Transverse colon (tissue), 4 donors: ENCODE results near the gene GAS7.

Source experiments
- EP300 ChIP-seq: sonication (generic); formaldehyde crosslinking; IDR thresholded peaks from one replicate; pipeline ENCODE4 v1.6.1; 2017; ENCODE audit warnings: antibody characterized with exemption, low read depth
- POLR2A ChIP-seq: fragments of 450-650 bp; IDR thresholded peaks from one replicate; pipeline ENCODE4 v1.6.1; 2016; ENCODE audit warnings: antibody characterized with exemption, mild to moderate bottlenecking, moderate library complexity
- POLR2AphosphoS5 ChIP-seq, 3 donors: sonication (generic); formaldehyde crosslinking; IDR thresholded peaks; one replicate each; pipeline ENCODE4 v1.6.1; 2016; ENCODE audit warnings: antibody characterized with exemption in 3 of 3
- TF ChIP-seq, protein P1 (sequence below), 5 experiments: fragments of 200-600 bp in 3 of 5; fragments of 450-650 bp in 2 of 5; sonication (generic) in 3 of 5; IDR thresholded peaks; 1 replicate in 2 of 5; 2 replicates in 3 of 5; pipeline ENCODE4 v1.5.1; 2016 to 2017; ENCODE audit warnings: antibody characterized with exemption in 5 of 5, inconsistent platforms in 3 of 5, mild to moderate bottlenecking in 2 of 5, moderate library complexity in 1 of 5

DNA sequence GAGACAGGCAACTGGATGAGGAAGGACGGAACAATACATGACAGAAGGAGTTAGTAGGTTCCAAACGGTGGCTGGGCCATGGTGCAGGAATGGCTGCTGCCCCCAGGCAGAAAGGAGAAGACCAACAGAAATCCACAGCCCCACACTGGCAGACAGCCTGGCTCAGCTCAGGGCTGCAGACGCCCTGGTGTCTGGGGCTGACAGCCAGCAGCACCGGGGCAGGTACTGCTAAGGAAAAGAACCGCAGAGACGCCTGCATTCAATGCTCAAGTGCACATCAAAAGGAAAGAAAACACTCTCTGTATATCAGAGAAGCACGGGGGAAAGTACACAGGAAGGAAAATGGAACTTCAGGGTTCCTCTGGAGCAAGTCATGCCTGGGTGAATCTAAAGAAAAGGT, 53.4 kb downstream of the GAS7 start:
- TF ChIP-seq, protein P1, sequence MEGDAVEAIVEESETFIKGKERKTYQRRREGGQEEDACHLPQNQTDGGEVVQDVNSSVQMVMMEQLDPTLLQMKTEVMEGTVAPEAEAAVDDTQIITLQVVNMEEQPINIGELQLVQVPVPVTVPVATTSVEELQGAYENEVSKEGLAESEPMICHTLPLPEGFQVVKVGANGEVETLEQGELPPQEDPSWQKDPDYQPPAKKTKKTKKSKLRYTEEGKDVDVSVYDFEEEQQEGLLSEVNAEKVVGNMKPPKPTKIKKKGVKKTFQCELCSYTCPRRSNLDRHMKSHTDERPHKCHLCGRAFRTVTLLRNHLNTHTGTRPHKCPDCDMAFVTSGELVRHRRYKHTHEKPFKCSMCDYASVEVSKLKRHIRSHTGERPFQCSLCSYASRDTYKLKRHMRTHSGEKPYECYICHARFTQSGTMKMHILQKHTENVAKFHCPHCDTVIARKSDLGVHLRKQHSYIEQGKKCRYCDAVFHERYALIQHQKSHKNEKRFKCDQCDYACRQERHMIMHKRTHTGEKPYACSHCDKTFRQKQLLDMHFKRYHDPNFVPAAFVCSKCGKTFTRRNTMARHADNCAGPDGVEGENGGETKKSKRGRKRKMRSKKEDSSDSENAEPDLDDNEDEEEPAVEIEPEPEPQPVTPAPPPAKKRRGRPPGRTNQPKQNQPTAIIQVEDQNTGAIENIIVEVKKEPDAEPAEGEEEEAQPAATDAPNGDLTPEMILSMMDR (IDR thresholded peaks at IDR 0.05), result no peak
- no peak for TF ChIP-seq POLR2A
- no peak for TF ChIP-seq EP300
- no peak for TF ChIP-seq POLR2AphosphoS5 (IDR thresholded peaks at IDR 0.05)
